ENCODE measurements around the gene DLG2. TPM values are rescaled to one million over a fixed set of nuclear protein-coding genes. Genes with fewer than 3 reads are reported as not detected.

The DLG2 gene
- total RNA-seq, 1 donor from 2014 or later, result 2.1 TPM

GRCh38 chr11:84722583-84723108 is 904.5 kb downstream of the DLG2 start:
- H3K27me3 Mint-ChIP-seq (ENCODE audit: low read depth), result peaks cover 54% of the 10 kb centered on the region
- peak; percentile 42 for TF ChIP-seq CTCF (conservative IDR thresholded peaks at IDR 0.05)
- H3K36me3 Mint-ChIP-seq (ENCODE audit: low read depth), result no peaks in the 10 kb centered on the region
- no peaks in the 10 kb centered on the region for H3K9me3 Mint-ChIP-seq
- H3K27ac Mint-ChIP-seq (ENCODE audit: unreplicated experiment), result no peak overlapping the region
- H3K4me1 Mint-ChIP-seq, result peaks cover 13% of the 10 kb centered on the region
- H3K4me3 Mint-ChIP-seq, result peak overlapping the region; percentile 73
- DNase-seq (ENCODE audit: low read depth, low spot score), result no peak

- TF ChIP-seq CTCF (conservative IDR thresholded peaks at IDR 0.05), result no peak
- Mint-ChIP-seq H3K27me3 (ENCODE audit: low read depth) (peaks cover 54% of the 10 kb centered on the region), H3K4me1 (peaks cover 13% of the 10 kb centered on the region), H3K36me3 (ENCODE audit: low read depth) (no peaks in the 10 kb centered on the region), H3K9me3 (no peaks in the 10 kb centered on the region), H3K27ac (ENCODE audit: unreplicated experiment) (no peak overlapping the region), H3K4me3 (peak overlapping the region; percentile 92)
- no peak for DNase-seq (ENCODE audit: low read depth, low spot score)
Measured at GRCh38 chr11:84721561-84721961, 905.6 kb downstream of the DLG2 start.

- DNase-seq (ENCODE audit: low read depth, low spot score), result peak; percentile 16
Measured at GRCh38 chr11:84720706-84721402, 906.3 kb downstream of the DLG2 start.

GRCh38 chr11:84719935-84720577 is 907.1 kb downstream of the DLG2 start:
- peak overlapping the region; percentile 92 for H3K4me3 Mint-ChIP-seq
- H3K27me3 Mint-ChIP-seq (ENCODE audit: low read depth), result peaks cover 62% of the 10 kb centered on the region
- peaks cover 13% of the 10 kb centered on the region for H3K4me1 Mint-ChIP-seq
- no peak for TF ChIP-seq CTCF (conservative IDR thresholded peaks at IDR 0.05)
- no peaks in the 10 kb centered on the region for H3K9me3 Mint-ChIP-seq
- no peaks in the 10 kb centered on the region for H3K36me3 Mint-ChIP-seq (ENCODE audit: low read depth)
- peak; percentile 22 for DNase-seq (ENCODE audit: low read depth, low spot score)
- H3K27ac Mint-ChIP-seq (ENCODE audit: unreplicated experiment), result peak overlapping the region; percentile 58

More at GRCh38 chr11:84720706-84721402, 906.3 kb downstream of the DLG2 start:
- H3K36me3 Mint-ChIP-seq (ENCODE audit: low read depth), result no peaks in the 10 kb centered on the region
- TF ChIP-seq CTCF (conservative IDR thresholded peaks at IDR 0.05), result no peak
- H3K4me1 Mint-ChIP-seq, result peaks cover 13% of the 10 kb centered on the region
- H3K27ac Mint-ChIP-seq (ENCODE audit: unreplicated experiment), result no peak overlapping the region
- H3K4me3 Mint-ChIP-seq, result peak overlapping the region; percentile 92
- no peaks in the 10 kb centered on the region for H3K9me3 Mint-ChIP-seq
- peaks cover 55% of the 10 kb centered on the region for H3K27me3 Mint-ChIP-seq (ENCODE audit: low read depth)

GRCh38 chr11:84714316-84714780 is 912.8 kb downstream of the DLG2 start:
- Mint-ChIP-seq H3K36me3 (ENCODE audit: low read depth) (no peaks in the 10 kb centered on the region), H3K27ac (ENCODE audit: unreplicated experiment) (no peak overlapping the region), H3K4me3 (no peak overlapping the region), H3K27me3 (ENCODE audit: low read depth) (peaks cover 43% of the 10 kb centered on the region), H3K9me3 (no peaks in the 10 kb centered on the region), H3K4me1 (no peaks in the 10 kb centered on the region)
- peak; percentile 65 for DNase-seq (ENCODE audit: low read depth, low spot score)
- TF ChIP-seq CTCF (conservative IDR thresholded peaks at IDR 0.05), result peak; percentile 68
